ENCODE measurements around the gene GTF2A1L. TPM values are rescaled to one million over a fixed set of nuclear protein-coding genes. Genes with fewer than 3 reads are reported as not detected.

The GTF2A1L gene
- total and polyA plus RNA-seq, 10 of the 15 experiments (the other 5 are each of a cell fraction or from before 2014, with no cell fraction given) = not detected

GRCh38 chr2:48572816-48573215 lies 44.8 kb upstream of the GTF2A1L start:
- intact Hi-C loops (cut with micrococcal nuclease; ENCODE audit: unreplicated experiment) = no loop called here
- Histone ChIP-seq H3K4me2 (ENCODE audit: control insufficient read depth, insufficient read depth) (no peak overlapping the region), H3K27me3 (replicated peaks in 1 of 2; ENCODE audit: control insufficient read depth in 2 of 2, insufficient read depth in 2 of 2, low read length in 1 of 2) (peaks cover 0 to 2% of the 10 kb centered on the region in 2 experiments; a peak in 1 of 4 replicates), H3K27ac (ENCODE audit: control insufficient read depth, insufficient read depth) (no peak overlapping the region), H3K4me3 (no peak overlapping the region), H3K4me1 (ENCODE audit: control insufficient read depth, insufficient read depth, low read length) (no peaks in the 10 kb centered on the region; the same call in 1 of the 2 replicates), H3K9me3 (replicated peaks; ENCODE audit: control insufficient read depth, insufficient read depth, low read length) (no peaks in the 10 kb centered on the region), H3K36me3 (ENCODE audit: control insufficient read depth in 2 of 2, insufficient read depth in 2 of 2, low read length in 1 of 2) (no peaks in the 10 kb centered on the region), H2AFZ (ENCODE audit: control insufficient read depth, low read depth, low read length) (no peak overlapping the region), H4K20me1 (ENCODE audit: control insufficient read depth, insufficient read depth) (no peaks in the 10 kb centered on the region), H3K9ac (ENCODE audit: control insufficient read depth, insufficient read depth, low read length) (no peak overlapping the region), H3K79me2 (ENCODE audit: control insufficient read depth, insufficient read depth, low read length) (no peaks in the 10 kb centered on the region)
- POLR2A ChIA-PET = interaction anchor here (0.5 kb wide), 1 partner anchor 95 kb away, joined by 5 read pairs; no protein-coding TSS in a partner anchor
- RAD21 ChIA-PET (ENCODE audit: unreplicated experiment) = no interaction called here
- ATAC-seq (no peak), DNase-seq (ENCODE audit: low read depth, low spot score) (no peak), FAIRE-seq (no peak)
- 52% methylated on average over 5 of the region's 5 CpGs for WGBS (ENCODE audit: insufficient coverage, insufficient replicate concordance, low lambda C conversion rate, missing lambda C conversion rate)
- in situ Hi-C loops (cut with MboI) = no loop called here
- CTCF ChIA-PET = no interaction called here
- SMC1A ChIA-PET (ENCODE audit: uncharacterized antibody, unreplicated experiment) = no interaction called here
- no TSS peak for BruUV-seq (replicated peaks)
- TF ChIP-seq EZH2 (IDR thresholded peaks at IDR 0.05; ENCODE audit: borderline replicate concordance, control insufficient read depth, low read depth, low read length) (no peak), TAF1 (IDR thresholded peaks at IDR 0.05; ENCODE audit: borderline replicate concordance, low read depth, low read length) (no peak), WRNIP1 (IDR thresholded peaks at IDR 0.05; ENCODE audit: borderline replicate concordance, low read depth, low read length) (no peak), ETV6 (conservative IDR thresholded peaks at IDR 0.05 in 1 of 2, IDR thresholded peaks at IDR 0.05 in 1 of 2; ENCODE audit: borderline replicate concordance in 1 of 2, low read depth in 1 of 2) (no peak)

GRCh38 chr2:48574353-48575287 lies 43.0 kb upstream of the GTF2A1L start:
- 0 out of 4 replicates have a peak, but pooled peaks cover 0 to 2% of the 10 kb centered on the region in 2 experiments for H3K27me3 ChIP-seq (replicated peaks in 1 of 2; ENCODE audit: control insufficient read depth in 2 of 2, insufficient read depth in 2 of 2, low read length in 1 of 2)
- 24% methylated on average over 7 of the region's 9 CpGs for WGBS (ENCODE audit: insufficient coverage, insufficient replicate concordance, low lambda C conversion rate, missing lambda C conversion rate)
- peak overlapping the region; percentile 13; the same call in 1 of the 2 replicates for H3K4me2 ChIP-seq (ENCODE audit: control insufficient read depth, insufficient read depth)
- in situ Hi-C loops (cut with MboI) (no loop called here), intact Hi-C loops (cut with micrococcal nuclease; ENCODE audit: unreplicated experiment) (no loop called here)
- ChIA-PET SMC1A (ENCODE audit: uncharacterized antibody, unreplicated experiment) (no interaction called here), POLR2A (no interaction called here), CTCF (no interaction called here), RAD21 (ENCODE audit: unreplicated experiment) (no interaction called here)
- H3K4me1 ChIP-seq (ENCODE audit: control insufficient read depth, insufficient read depth, low read length) = no peaks in the 10 kb centered on the region; the same call in 1 of the 2 replicates
- no peak for ATAC-seq
- H3K9ac ChIP-seq (ENCODE audit: control insufficient read depth, insufficient read depth, low read length) = no peak overlapping the region
- H3K9me3 ChIP-seq (replicated peaks; ENCODE audit: control insufficient read depth, insufficient read depth, low read length) = no peaks in the 10 kb centered on the region
- H2AFZ ChIP-seq (ENCODE audit: control insufficient read depth, low read depth, low read length) = no peak overlapping the region
- FAIRE-seq = no peak
- no peak for DNase-seq (ENCODE audit: low read depth, low spot score)
- no peaks in the 10 kb centered on the region for H4K20me1 ChIP-seq (ENCODE audit: control insufficient read depth, insufficient read depth)
- no peaks in the 10 kb centered on the region for H3K79me2 ChIP-seq (ENCODE audit: control insufficient read depth, insufficient read depth, low read length)
- no peak overlapping the region for H3K27ac ChIP-seq (ENCODE audit: control insufficient read depth, insufficient read depth)
- no peaks in the 10 kb centered on the region for H3K36me3 ChIP-seq (ENCODE audit: control insufficient read depth in 2 of 2, insufficient read depth in 2 of 2, low read length in 1 of 2)
- no TSS peak for BruUV-seq (replicated peaks)
- H3K4me3 ChIP-seq = no peak overlapping the region
- TF ChIP-seq EP300 (IDR thresholded peaks at IDR 0.05; ENCODE audit: borderline replicate concordance in 1 of 2, control insufficient read depth in 1 of 2, low read depth in 2 of 2, low read length in 2 of 2) (no peak), IKZF2 (IDR thresholded peaks at IDR 0.05) (no peak), ZBTB33 (IDR thresholded peaks at IDR 0.05) (no peak), MTA3 (IDR thresholded peaks at IDR 0.05; ENCODE audit: borderline replicate concordance, low read length) (no peak), ETV6 (conservative IDR thresholded peaks at IDR 0.05 in 1 of 2, IDR thresholded peaks at IDR 0.05 in 1 of 2; ENCODE audit: borderline replicate concordance in 1 of 2, low read depth in 1 of 2) (no peak), PML (IDR thresholded peaks at IDR 0.05; ENCODE audit: low read length) (no peak), ZNF217 (IDR thresholded peaks at IDR 0.05) (no peak)
